ENCODE measurements around the gene HSPA5. TPM values are rescaled to one million over a fixed set of nuclear protein-coding genes. Genes with fewer than 3 reads are reported as not detected.

The HSPA5 gene
- total and polyA plus RNA-seq, 4 experiments from 2014 or later = 147 to 253 (median 174) TPM

DNA sequence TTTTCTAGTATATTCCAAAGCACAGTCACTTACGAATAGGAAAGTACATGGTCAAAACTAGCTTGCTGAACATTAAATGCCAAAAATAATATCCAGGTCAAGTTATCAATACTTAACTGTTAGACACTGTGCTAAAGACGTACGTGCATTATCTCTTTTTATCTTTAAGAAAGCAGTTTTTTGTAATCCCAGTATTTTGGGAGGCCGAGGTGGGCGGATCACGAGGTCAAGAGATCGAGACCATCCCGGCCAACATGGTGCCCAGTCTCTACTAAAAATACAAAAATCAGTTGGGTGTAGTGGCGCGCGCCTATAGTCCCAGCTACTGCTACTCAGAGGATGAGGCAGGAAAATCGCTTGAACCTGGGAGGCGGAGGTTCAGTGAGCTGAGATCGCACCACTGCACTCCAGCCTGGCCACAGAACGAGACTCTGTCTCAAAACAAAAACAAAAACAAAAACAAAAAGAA, 2.7 kb upstream of the HSPA5 start:
- Mint-ChIP-seq H3K9me3 (peaks cover 0 to 3% (median 0%) of the 10 kb centered on the region in 8 donors), H3K27ac (peak overlapping the region in 2 of 7 donors; percentile 42 to 55), H3K4me1 (peaks cover 12 to 34% (median 20%) of the 10 kb centered on the region in 4 donors), H3K27me3 (peaks cover 0 to 3% of the 10 kb centered on the region in 2 donors), H3K4me3 (peak overlapping the region in 2 of 8 donors; percentile 25 to 57), H3K36me3 (peaks cover 13 to 32% of the 10 kb centered on the region in 2 donors)
- intact Hi-C loops (cut with micrococcal nuclease) = loop anchor here (5.0 to 10.0 kb wide), 2 partner anchors 472 to 1309 kb away; partner anchors contain the start of genes DENND1A and NR6A1
- H3K27ac ChIP-seq (ENCODE audit: low read depth, low read length) = no peak overlapping the region
- H3K36me3 ChIP-seq (ENCODE audit: insufficient read depth, low read length) = peaks cover 7% of the 10 kb centered on the region
- ChIA-PET CTCF (ENCODE audit: partially characterized antibody) (no interaction called here), POLR2A (ENCODE audit: partially characterized antibody) (interaction anchor here (1.1 kb wide), 1 partner anchor 314 kb away, joined by 3 read pairs; no protein-coding TSS in a partner anchor)
- no peaks in the 10 kb centered on the region for H3K9me3 ChIP-seq (ENCODE audit: control insufficient read depth in 1 of 2, low read length in 2 of 2)
- H3K27me3 ChIP-seq (ENCODE audit: insufficient read depth, low read length) = no peaks in the 10 kb centered on the region
- peaks cover 24% of the 10 kb centered on the region for H3K4me1 ChIP-seq (ENCODE audit: insufficient read depth, low read length)
- no peak for DNase-seq
- H3K4me3 ChIP-seq (ENCODE audit: low read length in 2 of 2) = no peak overlapping the region

- CTCF ChIA-PET (ENCODE audit: partially characterized antibody) = interaction anchor here (0.6 to 2.3 kb wide), 9 partner anchors 18 to 300 kb away, joined by 3 to 17 read pairs (median 4); partner anchors contain the start of gene GAPVD1
- H3K27ac Mint-ChIP-seq = peak overlapping the region; percentile 97 to 100 (median 100)
- H3K27ac ChIP-seq (ENCODE audit: low read depth, low read length) = peak overlapping the region; percentile 97
- H3K4me3 ChIP-seq (ENCODE audit: low read length in 2 of 2) = peak overlapping the region; percentile 92 to 100
- H3K27me3 ChIP-seq (ENCODE audit: insufficient read depth, low read length) = no peaks in the 10 kb centered on the region
- H3K27me3 Mint-ChIP-seq = peaks cover 0 to 3% of the 10 kb centered on the region in 2 donors
- H3K4me1 ChIP-seq (ENCODE audit: insufficient read depth, low read length) = peaks cover 42% of the 10 kb centered on the region
- peaks cover 28 to 49% of the 10 kb centered on the region in 2 donors for H3K36me3 Mint-ChIP-seq
- no peaks in the 10 kb centered on the region for H3K9me3 ChIP-seq (ENCODE audit: control insufficient read depth in 1 of 2, low read length in 2 of 2)
- H3K4me1 Mint-ChIP-seq = peaks cover 21 to 51% (median 34%) of the 10 kb centered on the region in 4 donors
- intact Hi-C loops (cut with micrococcal nuclease) = loop anchor here (1.0 to 10.0 kb wide), 8 partner anchors 19 to 1307 kb away; partner anchors contain the start of genes ARPC5L, DENND1A, GAPVD1 and GOLGA1
- POLR2A ChIA-PET (ENCODE audit: partially characterized antibody) = interaction anchor here (0.8 to 3.3 kb wide), 29 partner anchors 9 to 380 kb away, joined by 3 to 98 read pairs (median 6); partner anchors contain the start of genes ARPC5L, GAPVD1, GOLGA1 and PPP6C
- H3K4me3 Mint-ChIP-seq = peak overlapping the region; percentile 92 to 99 (median 98)
- peaks cover 0 to 3% (median 0%) of the 10 kb centered on the region in 8 donors for H3K9me3 Mint-ChIP-seq
- peaks cover 25% of the 10 kb centered on the region for H3K36me3 ChIP-seq (ENCODE audit: insufficient read depth, low read length)
- no peak for DNase-seq
Measured at GRCh38 chr9:125241863-125242739, 958 bp upstream of the HSPA5 start.

GRCh38 chr9:125240649-125240999, 519 bp downstream of the HSPA5 start:
- Histone ChIP-seq H3K36me3 (ENCODE audit: insufficient read depth, low read length) (peaks cover 39% of the 10 kb centered on the region), H3K27ac (ENCODE audit: low read depth, low read length) (peak overlapping the region; percentile 97), H3K4me1 (ENCODE audit: insufficient read depth, low read length) (peaks cover 56% of the 10 kb centered on the region), H3K27me3 (ENCODE audit: insufficient read depth, low read length) (no peaks in the 10 kb centered on the region), H3K9me3 (ENCODE audit: control insufficient read depth in 1 of 2, low read length in 2 of 2) (no peaks in the 10 kb centered on the region), H3K4me3 (ENCODE audit: low read length in 2 of 2) (peak overlapping the region; percentile 92 to 93)
- POLR2A ChIA-PET (ENCODE audit: partially characterized antibody) = interaction anchor here (0.6 to 3.3 kb wide), 24 partner anchors 11 to 505 kb away, joined by 3 to 98 read pairs (median 6); partner anchors contain the start of genes ARPC5L, GAPVD1, GOLGA1 and PPP6C
- CTCF ChIA-PET (ENCODE audit: partially characterized antibody) = interaction anchor here (1.1 to 2.3 kb wide), 5 partner anchors 22 to 299 kb away, joined by 3 to 10 read pairs (median 4); no protein-coding TSS in a partner anchor
- peak overlapping the region; percentile 97 to 100 (median 100) for H3K27ac Mint-ChIP-seq
- H3K4me3 Mint-ChIP-seq = peak overlapping the region; percentile 92 to 99 (median 98)
- H3K9me3 Mint-ChIP-seq = peaks cover 0 to 4% (median 0%) of the 10 kb centered on the region in 8 donors
- peak in 2 of 5 donors; percentile 50 to 58 for DNase-seq
- intact Hi-C loops (cut with micrococcal nuclease) = loop anchor here (2.0 to 10.0 kb wide), 3 partner anchors 300 to 1306 kb away; partner anchors contain the start of genes DENND1A, GOLGA1 and NR6A1
- H3K36me3 Mint-ChIP-seq = peaks cover 42 to 63% of the 10 kb centered on the region in 2 donors
- H3K4me1 Mint-ChIP-seq = peaks cover 33 to 66% (median 47%) of the 10 kb centered on the region in 4 donors
- peaks cover 0 to 3% of the 10 kb centered on the region in 2 donors for H3K27me3 Mint-ChIP-seq

GRCh38 chr9:125239631-125240597, 1.2 kb downstream of the HSPA5 start:
- H3K27ac ChIP-seq (ENCODE audit: low read depth, low read length) = peak overlapping the region; percentile 97
- H3K4me3 ChIP-seq (ENCODE audit: low read length in 2 of 2) = peak overlapping the region; percentile 92 to 93
- H3K4me1 ChIP-seq (ENCODE audit: insufficient read depth, low read length) = peaks cover 62% of the 10 kb centered on the region
- POLR2A ChIA-PET (ENCODE audit: partially characterized antibody) = interaction anchor here (0.6 to 3.3 kb wide), 14 partner anchors 11 to 508 kb away, joined by 3 to 98 read pairs (median 8); partner anchors contain the start of genes GAPVD1, PPP6C, RABEPK and SCAI
- H3K27me3 ChIP-seq (ENCODE audit: insufficient read depth, low read length) = no peaks in the 10 kb centered on the region
- Mint-ChIP-seq H3K27ac (peak overlapping the region; percentile 97 to 100 (median 100)), H3K4me3 (peak overlapping the region; percentile 92 to 99 (median 98)), H3K36me3 (peaks cover 48 to 70% of the 10 kb centered on the region in 2 donors), H3K9me3 (peaks cover 0 to 4% (median 0%) of the 10 kb centered on the region in 8 donors), H3K4me1 (peaks cover 38 to 73% (median 51%) of the 10 kb centered on the region in 4 donors), H3K27me3 (peaks cover 0 to 3% of the 10 kb centered on the region in 2 donors)
- intact Hi-C loops (cut with micrococcal nuclease) = loop anchor here (2.0 to 10.0 kb wide), 3 partner anchors 299 to 1305 kb away; partner anchors contain the start of genes DENND1A, GOLGA1 and NR6A1
- DNase-seq = no peak
- H3K36me3 ChIP-seq (ENCODE audit: insufficient read depth, low read length) = peaks cover 45% of the 10 kb centered on the region
- H3K9me3 ChIP-seq (ENCODE audit: control insufficient read depth in 1 of 2, low read length in 2 of 2) = no peaks in the 10 kb centered on the region
- CTCF ChIA-PET (ENCODE audit: partially characterized antibody) = interaction anchor here (1.9 to 2.3 kb wide), 2 partner anchors 23 to 49 kb away, joined by 6 to 10 read pairs; no protein-coding TSS in a partner anchor

DNA sequence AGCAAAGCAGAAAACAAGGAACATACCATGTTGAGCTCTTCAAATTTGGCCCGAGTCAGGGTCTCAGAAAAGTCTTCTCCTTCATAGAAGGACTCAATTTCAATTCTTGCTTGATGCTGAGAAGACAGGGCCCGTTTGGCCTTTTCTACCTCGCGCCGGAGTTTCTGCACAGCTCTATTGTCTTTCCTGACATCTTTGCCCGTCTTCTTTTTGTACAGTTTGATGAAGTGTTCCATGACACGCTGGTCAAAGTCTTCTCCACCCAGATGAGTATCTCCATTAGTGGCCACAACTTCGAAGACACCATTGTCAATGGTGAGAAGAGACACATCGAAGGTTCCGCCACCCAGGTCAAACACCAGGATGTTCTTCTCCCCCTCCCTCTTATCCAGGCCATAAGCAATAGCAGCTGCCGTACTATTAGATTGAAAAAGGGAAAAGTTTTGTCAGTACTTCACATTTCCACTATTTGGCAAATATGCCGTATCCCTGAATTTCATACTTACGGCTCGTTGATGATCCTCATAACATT, 2.2 kb downstream of the HSPA5 start:
- Histone ChIP-seq H3K36me3 (ENCODE audit: insufficient read depth, low read length) (peaks cover 48% of the 10 kb centered on the region), H3K4me3 (ENCODE audit: low read length in 2 of 2) (no peak overlapping the region), H3K27me3 (ENCODE audit: insufficient read depth, low read length) (no peaks in the 10 kb centered on the region), H3K27ac (ENCODE audit: low read depth, low read length) (peak overlapping the region; percentile 97), H3K9me3 (ENCODE audit: control insufficient read depth in 1 of 2, low read length in 2 of 2) (no peaks in the 10 kb centered on the region), H3K4me1 (ENCODE audit: insufficient read depth, low read length) (peaks cover 65% of the 10 kb centered on the region)
- Mint-ChIP-seq H3K36me3 (peaks cover 48 to 77% of the 10 kb centered on the region in 2 donors), H3K4me1 (peaks cover 38 to 75% (median 51%) of the 10 kb centered on the region in 4 donors), H3K9me3 (peaks cover 0 to 4% (median 0%) of the 10 kb centered on the region in 8 donors), H3K4me3 (peak overlapping the region; percentile 46 to 99 (median 94)), H3K27ac (peak overlapping the region; percentile 18 to 100 (median 92)), H3K27me3 (peaks cover 0 to 3% of the 10 kb centered on the region in 2 donors)
- intact Hi-C loops (cut with micrococcal nuclease) = no loop called here
- DNase-seq = no peak
- POLR2A ChIA-PET (ENCODE audit: partially characterized antibody) = interaction anchor here (1.2 to 1.4 kb wide), 2 partner anchors 43 to 76 kb away, joined by 3 to 6 read pairs; no protein-coding TSS in a partner anchor
- CTCF ChIA-PET (ENCODE audit: partially characterized antibody) = interaction anchor here (1.5 kb wide), 1 partner anchor 16 kb away, joined by 7 read pairs; no protein-coding TSS in a partner anchor

All from CD4-positive, alpha-beta memory T cell (primary cell).